HG03520 (cell line): ENCODE results near the gene TRIOBP.
"Not testable (repeated sequence)": the region's sequence is repeated elsewhere in the genome, so short reads cannot be mapped to it uniquely, and the experiment has no call there.

Experiments
- ATAC-seq: cut with Tn5 transposase; IDR thresholded peaks from one replicate; pipeline ENCODE4 v1.9.1; 2021; ENCODE audit warnings: mild to moderate bottlenecking, moderate library complexity; ENCODE audit not compliant: unreplicated experiment

Gene TRIOBP

DNA sequence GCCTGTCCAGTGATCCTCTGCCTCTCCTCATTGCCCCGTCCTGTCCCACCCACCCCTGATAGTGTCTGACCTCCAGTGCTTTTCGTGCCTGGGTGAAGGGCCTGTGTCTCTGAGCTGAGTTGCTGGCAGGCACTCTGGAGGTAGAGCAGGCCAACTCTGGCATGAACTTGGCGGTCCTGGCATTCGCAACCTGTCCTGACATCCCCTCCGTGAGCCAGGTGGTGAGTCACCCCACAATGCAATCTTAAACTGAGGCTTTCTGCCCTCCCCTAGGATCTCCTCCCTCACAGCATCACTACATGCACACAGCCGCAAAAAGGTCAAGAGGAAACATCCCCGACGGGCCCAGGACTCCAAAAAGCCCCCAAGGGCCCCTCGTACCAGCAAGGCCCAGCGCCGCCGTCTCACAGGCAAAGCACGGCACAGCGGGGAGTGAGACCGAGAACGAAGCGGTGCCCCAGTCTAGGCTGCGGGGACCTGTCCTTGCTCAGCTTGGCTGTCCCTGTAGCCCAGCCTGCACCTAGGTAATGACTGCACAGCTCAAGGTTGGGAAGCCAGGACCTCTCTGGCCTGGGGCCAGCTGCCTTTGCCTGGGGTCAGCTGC is 5.8 kb upstream of the TRIOBP start:
- ATAC-seq = no peak

DNA sequence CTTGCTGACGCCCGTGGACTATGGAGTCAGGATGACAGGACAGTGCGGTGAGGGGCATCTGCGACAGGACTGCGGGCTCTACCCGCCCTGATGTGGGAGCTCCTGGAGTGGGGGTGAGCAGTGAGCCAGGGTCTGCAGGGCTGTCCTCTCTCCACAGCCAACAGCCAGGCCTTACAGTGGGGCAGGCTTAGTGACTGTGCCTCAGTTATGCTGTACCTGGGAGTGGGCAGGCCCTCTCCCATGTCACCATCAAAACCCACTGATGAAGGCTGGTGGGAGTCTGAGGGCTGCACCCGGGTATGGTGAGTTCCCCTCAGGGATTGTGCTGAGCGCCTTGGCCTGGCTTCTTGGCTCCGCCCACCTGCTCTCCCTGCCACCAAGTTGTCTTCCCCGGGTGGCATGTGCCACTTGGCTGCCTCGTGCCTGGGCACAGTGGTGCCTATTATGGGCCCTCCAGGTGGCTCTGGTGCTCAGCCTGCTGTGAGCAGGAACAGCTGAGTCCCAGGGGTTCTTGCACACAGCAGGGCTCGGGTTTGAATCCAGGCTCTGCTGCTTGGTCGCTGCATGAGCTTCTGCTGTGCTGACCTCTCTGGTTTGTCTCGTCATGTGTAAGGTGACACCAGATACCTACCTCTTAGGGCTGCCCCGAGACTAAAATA is 4.1 kb upstream of the TRIOBP start:
- no peak for ATAC-seq

DNA sequence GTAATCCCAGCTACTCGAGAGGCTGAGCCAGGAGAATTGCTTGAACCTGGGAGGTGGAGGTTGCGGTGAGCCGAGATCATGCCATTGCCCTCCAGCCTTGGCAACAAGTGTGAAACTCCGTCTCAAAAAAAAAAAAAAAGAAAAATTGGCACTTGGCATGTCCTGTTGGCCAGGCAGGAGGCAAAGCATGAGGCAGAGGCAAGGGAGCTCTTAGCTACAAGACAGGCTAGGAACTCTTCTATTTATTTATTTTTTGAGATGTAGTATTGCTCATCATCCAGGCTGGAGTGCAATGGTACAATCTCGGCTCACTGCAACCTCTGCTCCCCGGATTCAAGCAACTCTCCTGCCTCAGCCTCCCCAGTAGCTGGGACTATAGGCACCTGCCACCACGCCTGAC is 2.7 kb upstream of the TRIOBP start:
- not testable (repeated sequence) for ATAC-seq

DNA sequence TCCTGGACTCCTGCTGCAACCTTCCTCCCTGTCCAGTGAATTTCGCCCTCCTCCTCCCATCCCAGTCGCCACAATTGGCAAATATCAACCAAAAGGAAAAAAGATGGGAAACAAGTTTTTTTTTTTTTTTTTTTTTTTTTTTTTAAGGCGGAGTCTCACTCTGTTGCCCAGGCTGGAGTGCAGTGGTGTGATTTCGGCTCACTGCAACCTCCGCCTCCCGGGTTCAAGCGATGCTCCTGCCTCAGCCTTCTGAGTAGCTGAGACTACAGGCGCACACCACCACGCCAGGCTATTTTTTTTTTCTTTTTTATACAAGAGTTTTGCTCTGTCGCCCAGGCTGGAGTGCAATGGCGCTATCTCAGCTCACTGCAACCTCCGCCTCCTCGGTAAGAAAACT is 590 bp upstream of the TRIOBP start:
- ATAC-seq = not testable (repeated sequence)

DNA sequence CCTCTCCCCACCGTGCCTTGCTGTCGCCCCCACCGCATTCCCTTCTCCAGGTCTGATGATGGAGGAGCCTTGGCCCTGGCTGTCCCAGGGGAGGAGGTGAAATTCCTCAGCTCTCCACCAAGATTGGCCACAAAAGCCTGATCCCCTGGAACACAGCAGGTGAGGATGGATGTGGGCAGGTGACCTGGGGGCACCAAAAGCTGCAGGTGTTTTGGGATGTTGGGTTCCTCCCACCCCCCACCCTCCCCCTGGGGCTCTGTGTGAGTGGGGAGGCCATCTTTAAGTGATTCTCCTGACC is 639 bp downstream of the TRIOBP start:
- no peak for ATAC-seq

DNA sequence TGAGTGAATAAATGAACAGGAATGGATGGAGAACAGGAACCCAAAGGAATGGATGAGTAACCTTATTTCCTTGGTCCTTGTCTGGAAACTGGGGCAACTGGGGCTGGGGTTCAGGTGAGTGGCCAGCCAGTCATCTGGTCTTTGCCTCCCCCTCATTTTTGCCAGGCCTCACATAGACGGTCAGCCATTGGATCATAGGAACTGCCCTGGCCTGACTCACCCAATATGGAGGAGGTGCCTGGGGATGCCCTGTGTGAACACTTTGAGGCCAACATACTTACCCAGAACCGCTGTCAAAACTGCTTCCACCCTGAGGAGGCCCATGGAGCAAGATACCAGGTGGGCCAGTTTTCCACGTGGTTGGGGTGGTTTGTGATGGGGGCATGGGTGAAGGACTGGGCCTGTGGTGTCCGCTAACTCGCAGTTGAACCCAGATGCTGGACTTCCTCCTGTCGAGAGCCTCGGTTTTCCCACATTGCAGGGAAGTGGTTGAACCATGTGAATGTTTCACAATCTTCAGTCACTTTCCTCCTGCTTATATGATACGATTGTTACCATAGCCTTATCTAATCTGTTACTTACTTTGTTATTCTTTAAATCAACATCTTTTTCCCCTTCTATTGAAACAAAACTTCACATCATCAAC is 4.4 kb downstream of the TRIOBP start:
- ATAC-seq = no peak

DNA sequence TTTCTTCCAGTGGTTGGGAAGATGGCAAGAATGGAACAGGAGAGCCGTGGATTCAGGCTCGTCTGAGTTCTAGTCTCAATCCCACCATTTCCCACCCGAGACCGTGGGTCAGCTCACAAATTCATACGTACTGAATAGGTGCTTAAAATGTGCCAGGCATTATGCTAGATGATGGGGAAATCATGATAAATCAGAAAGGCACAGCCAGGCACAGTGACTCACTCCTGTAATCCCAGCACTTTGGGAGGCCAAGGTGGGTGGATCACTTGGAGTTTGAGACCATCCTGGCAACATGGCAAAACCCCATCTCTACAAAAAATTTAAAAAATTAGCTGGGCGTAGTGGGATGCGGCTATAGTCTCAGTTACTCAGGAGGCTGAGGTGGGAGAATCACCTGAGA is 7.1 kb downstream of the TRIOBP start:
- ATAC-seq = no peak

DNA sequence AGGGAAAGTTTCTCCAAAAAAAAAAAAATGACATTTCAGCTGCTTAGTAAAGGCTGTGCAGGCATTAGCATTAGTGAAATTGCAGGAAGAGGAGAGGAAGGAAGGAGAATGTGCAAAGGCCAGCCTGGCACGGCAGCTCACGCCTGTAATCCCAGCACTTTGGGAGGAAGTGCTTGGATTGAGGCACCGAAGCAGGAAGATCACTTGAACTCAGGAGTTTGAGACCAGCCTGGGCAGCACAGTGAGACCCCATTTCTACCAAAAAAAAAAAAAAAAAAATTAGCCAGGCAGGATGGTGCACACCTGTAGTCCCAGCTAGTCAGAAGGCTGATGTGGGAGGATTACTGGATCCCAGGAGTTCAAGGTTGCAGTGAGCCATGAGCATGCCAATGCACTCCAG is 7.8 kb downstream of the TRIOBP start:
- ATAC-seq = no peak

DNA sequence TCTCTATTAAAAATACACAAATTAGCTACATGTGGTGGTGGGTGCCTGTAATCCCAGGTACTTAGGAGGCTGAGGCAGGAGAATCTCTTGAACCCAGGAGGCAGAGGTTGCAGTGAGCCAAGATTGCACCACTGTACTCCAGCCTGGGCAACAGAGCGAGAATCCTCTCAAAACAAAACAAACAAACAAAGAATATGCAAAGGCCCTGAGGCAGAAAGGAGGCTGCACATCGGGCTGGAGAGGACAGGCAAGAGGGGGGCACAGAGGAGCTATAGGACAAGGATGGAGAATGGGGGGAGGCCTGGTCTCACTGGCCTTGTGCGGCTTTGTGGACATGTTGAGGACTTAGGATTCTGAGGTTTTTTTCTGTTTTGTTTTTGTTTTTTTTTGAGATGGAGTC is 8.4 kb downstream of the TRIOBP start:
- no peak for ATAC-seq

DNA sequence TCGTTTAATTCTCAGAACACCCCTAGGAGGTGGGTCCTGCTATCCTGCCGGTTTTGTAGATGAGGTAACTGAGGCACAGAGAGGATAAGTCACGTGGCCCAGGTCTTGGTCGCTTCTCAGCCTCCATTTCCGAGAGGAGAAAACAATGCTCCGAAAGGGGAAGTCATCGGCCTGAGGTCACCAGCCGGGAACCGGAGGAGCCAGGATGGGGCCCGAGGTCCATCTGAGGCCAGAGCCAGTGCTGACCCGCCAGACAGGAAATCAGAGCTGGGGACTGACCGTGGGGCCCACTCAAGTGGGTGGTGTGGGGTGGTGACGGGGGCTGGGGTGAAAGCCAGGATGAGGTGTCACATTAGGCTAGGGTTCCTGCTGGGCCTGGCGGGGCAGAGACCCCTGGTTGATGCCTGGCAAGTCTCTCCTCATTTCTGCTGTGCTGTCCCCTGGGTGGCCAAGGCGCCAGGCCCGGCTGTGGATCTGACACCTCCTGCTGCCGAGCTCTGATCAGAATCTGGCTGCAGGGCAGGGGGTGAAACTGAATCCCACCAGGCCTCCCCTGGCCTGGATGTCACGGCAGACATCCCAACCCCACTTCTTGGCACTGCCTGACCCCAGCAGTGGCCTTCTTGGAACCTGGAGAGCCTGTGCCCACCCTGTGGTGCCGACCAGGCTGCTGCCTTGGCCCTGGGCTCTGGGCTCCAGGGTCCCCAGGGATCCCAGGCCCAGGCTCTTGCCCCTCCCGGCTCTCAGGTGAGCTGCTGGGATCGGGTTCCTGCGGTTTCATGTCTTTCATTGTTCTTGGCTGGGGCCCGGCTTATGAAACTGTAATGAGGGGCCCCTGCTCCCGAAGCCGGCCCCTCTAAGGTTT is 12.0 kb downstream of the TRIOBP start:
- ATAC-seq = no peak

DNA sequence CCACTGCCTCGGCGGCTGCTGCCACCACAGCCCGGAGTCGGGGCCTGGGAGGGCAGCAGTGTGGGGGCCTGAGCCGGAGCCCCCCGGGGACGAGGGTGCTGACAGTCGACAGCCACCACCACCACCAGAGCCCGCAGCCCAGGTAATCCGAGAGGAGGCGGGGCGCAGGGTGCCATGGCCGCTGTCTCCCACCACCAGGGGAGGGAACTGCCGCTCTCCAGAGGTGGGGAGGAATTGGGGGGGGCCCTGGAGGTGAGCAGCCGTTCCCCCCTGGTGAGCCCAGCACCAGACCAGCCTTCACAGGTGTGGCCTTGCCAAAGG is 12.6 kb downstream of the TRIOBP start:
- no peak for ATAC-seq

DNA sequence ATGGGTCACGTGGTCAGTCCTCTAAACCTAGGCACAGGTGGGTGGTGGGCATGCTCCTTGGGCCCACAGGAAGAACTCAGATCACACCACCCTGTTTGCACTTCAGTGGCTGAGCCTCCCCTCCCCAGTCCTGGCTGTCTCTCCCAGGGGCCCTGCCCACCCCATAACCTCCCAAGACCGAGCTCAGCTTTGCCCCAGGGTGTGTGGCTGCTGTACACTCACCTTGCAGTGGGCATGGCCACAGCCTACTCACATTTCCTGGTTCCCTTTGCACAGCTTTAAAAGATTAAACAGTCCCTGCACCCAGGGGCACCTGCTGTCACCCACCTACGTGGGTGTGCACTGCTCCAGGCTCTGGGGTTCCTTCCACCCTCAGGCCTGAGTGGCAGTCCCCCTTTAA is 13.8 kb downstream of the TRIOBP start:
- ATAC-seq = no peak

DNA sequence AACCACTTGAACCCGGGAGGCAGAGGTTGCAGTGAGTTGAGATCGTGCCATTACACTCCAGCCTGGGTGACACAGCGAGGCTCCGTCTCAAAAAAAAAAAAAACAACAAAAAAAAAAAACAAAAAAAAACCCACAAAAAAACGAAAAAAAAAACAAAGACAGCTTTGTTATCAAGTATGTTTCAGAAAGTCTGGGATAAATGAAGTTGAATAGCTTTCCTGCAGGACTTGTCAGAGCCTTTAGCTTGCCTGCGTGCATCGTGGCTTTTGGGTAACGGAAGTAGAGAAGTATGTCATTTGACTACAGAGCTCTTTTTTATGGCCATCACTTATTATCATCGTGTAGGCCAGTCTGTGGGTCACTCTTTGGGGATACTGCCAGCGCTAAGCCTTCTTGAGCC is 14.6 kb downstream of the TRIOBP start:
- ATAC-seq = no peak

DNA sequence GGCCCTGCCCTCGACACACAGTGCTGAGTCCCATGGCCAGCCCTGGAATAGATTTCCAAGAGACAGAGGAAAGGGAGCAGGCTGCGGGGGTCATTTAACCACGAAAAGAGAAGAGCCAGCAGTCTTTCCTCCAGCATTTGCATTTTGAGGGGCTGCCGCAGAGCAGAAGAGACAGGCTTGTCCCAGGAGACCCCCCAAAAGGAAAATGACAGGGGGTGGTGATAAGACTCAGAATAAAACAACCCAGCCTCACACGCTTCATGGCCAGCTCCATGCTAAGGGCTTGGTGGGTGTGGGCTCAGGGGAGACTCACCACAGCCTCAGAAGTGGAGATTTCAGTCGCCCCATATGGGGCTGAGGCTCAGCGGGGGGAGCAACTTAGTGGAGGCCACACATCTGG is 16.9 kb downstream of the TRIOBP start:
- ATAC-seq = no peak

DNA sequence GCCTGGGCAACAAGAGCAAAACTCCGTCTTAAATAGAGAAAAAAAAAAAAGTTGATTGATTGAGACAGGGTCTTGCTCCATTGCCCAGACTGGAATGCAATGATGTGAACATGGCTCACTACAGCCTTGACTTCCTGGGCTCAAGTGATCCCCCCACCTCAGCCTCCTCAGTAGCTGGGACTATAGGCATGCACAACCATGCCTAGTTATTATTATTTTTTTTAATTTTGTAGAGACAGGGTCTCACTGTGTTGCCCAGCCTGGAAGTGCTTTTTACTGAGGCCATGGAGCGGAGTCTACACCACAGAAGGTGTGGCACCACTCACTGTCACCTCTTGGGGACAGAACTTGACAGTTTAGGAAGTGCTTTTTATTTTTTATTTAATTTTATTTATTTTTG is 17.8 kb downstream of the TRIOBP start:
- no peak for ATAC-seq

DNA sequence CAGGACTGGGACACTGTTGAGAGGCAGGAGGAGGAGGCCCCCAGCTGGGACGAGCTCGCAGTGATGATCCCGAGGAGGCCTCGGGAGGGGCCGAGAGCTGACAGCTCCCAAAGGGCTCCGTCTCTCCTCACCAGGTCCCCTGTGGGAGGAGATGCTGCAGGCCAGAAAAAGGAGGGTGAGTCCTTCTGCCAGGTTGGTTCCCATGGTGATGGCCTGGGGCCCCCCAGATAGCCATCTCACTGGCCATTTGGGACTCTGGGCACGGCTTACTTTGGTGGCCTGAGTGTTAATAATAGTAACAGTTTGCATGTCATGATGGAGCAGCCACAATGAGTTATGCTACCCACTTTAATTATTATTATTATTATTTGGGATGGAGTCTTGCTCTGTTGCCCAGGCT is 18.9 kb downstream of the TRIOBP start:
- ATAC-seq = no peak

DNA sequence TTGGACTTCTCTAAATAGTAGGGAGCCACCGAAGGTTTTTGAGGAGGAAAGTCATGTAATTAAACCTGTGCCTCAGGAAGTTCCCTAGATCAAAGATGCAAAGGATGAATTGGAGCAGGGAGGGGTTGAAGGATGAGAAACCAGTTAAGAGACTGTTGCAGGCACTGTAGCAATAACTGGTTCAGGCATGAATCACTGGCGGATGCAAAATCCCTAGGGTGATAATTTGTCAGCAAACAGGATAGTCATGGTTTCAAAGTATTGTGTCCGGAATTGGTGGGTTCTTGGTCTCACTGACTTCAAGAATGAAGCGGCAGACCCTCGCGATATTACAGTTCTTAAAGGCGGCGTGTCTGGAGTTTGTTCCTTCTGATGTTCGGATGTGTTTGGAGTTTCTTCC is 19.9 kb downstream of the TRIOBP start:
- ATAC-seq = no peak

DNA sequence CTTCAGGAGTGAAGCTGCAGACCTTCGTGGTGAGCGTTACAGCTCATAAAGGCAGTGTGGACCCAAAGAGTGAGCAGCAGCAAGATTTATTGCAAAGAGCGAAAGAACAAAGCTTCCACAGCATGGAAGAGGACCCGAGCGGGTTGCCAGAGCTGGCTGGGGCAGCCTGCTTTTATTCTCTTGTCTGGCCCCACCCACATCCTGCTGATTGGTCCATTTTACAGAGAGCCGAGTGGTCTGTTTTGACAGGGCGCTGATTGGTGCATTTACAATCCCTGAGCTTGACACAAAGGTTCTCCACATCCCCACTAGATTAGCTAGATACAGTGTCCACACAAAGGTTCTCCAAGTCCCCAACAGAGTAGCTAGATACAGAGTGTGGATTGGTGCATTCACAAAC is 20.4 kb downstream of the TRIOBP start:
- ATAC-seq = not testable (repeated sequence)

DNA sequence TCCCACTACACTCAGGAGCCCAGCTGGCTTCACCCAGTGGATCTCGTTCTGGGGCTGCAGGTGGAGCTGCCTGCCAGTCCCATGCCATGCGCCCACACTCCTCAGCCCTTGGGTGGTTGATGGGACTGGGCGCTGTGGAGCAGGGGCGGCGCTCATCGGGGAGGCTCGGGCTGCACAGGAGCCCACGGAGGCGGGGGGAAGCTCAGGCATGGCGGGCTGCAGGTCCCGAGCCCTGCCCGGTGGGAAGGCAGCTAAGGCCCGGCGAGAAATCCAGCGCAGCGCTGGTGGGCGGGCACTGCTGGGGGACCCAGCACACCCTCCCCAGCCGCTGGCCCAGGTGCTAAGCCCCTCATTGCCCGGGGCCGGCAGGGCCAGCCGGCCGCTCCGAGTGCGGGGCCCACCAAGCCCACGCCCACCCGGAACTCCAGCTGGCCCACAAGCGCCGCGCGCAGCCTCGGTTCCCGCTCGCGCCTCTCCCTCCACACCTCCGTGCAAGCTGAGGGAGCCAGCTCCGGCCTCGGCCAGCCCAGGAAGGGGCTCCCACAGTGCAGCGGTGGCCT is 21.0 kb downstream of the TRIOBP start:
- not testable (repeated sequence) for ATAC-seq

DNA sequence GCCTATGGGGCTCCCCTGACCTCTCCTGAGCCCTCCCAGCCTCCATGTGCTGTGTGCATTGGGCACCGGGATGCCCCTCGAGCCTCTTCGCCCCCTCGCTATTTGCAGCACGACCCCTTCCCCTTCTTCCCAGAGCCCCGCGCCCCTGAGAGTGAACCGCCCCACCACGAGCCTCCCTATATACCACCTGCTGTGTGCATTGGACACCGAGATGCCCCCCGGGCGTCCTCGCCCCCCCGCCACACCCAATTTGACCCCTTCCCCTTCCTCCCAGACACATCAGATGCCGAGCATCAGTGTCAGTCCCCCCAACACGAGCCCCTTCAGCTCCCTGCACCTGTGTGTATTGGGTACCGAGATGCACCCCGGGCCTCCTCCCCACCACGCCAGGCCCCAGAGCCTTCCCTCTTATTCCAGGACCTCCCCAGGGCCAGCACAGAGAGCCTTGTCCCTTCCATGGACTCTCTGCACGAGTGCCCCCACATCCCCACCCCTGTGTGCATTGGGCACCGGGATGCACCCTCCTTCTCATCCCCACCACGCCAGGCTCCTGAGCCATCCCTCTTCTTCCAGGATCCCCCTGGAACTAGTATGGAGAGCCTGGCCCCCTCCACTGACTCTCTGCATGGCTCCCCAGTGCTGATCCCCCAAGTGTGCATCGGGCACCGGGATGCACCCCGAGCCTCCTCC is 28.8 kb downstream of the TRIOBP start:
- ATAC-seq = no peak

DNA sequence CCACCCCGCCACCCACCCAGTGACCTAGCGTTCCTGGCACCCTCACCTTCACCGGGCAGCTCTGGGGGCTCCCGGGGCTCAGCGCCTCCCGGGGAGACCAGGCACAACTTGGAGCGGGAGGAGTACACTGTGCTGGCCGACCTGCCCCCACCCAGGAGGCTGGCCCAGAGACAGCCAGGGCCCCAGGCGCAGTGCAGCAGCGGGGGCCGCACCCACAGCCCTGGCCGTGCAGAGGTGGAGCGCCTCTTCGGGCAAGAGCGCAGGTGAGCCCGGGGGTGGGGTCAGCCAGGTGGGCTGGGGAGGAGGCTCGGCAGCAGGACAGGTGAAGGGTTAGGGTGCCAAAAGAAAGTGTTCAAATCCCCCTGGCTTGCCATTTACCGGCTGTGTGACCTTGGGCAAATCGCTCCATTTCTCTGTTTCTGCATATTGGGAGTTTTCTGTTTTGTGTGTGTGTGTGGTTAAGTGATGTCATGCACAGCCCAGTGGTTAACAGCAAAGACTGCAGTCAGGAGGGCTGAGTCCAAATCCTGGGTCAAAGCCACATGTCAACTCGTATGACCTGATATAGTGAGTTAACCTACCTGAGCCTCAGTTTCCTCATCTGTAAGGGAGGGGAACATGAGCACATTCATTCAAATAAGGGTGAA is 29.5 kb downstream of the TRIOBP start:
- ATAC-seq = no peak
